ENCODE measurements around the gene IL20. TPM values are rescaled to one million over a fixed set of nuclear protein-coding genes. Genes with fewer than 3 reads are reported as not detected.

The IL20 gene
- total and polyA plus RNA-seq, 10 of the 15 experiments (the other 5 are each of a cell fraction or from before 2014, with no cell fraction given), result 0.08 to 0.13 TPM; not detected in 8

- intact Hi-C loops (cut with micrococcal nuclease; ENCODE audit: unreplicated experiment), result no loop called here
- FAIRE-seq, result no peak
- H3K4me3 ChIP-seq, result no peak overlapping the region
These were observed 39.2 kb downstream of the IL20 start for GRCh38 chr1:206904423-206905142.

GRCh38 chr1:206905295-206906164 lies 40.1 kb downstream of the IL20 start:
- Histone ChIP-seq H3K4me1 (ENCODE audit: control insufficient read depth, insufficient read depth, low read length) (peaks cover 3% of the 10 kb centered on the region; the same call in 1 of the 2 replicates), H3K9me3 (replicated peaks; ENCODE audit: control insufficient read depth, insufficient read depth, low read length) (no peaks in the 10 kb centered on the region), H3K9ac (ENCODE audit: control insufficient read depth, insufficient read depth, low read length) (no peak overlapping the region), H3K36me3 (ENCODE audit: control insufficient read depth in 2 of 2, insufficient read depth in 2 of 2, low read length in 1 of 2) (peaks cover 24 to 32% of the 10 kb centered on the region in 2 experiments), H3K27ac (ENCODE audit: control insufficient read depth, insufficient read depth) (no peak overlapping the region), H2AFZ (ENCODE audit: control insufficient read depth, low read depth, low read length) (no peak overlapping the region), H3K27me3 (replicated peaks in 1 of 2; ENCODE audit: control insufficient read depth in 2 of 2, insufficient read depth in 2 of 2, low read length in 1 of 2) (no peaks in the 10 kb centered on the region), H4K20me1 (ENCODE audit: control insufficient read depth, insufficient read depth) (no peaks in the 10 kb centered on the region; the same call in 1 of the 2 replicates), H3K4me2 (ENCODE audit: control insufficient read depth, insufficient read depth) (no peak overlapping the region), H3K4me3 (no peak overlapping the region), H3K79me2 (ENCODE audit: control insufficient read depth, insufficient read depth, low read length) (0 out of 2 replicates have a peak, but pooled peaks cover 2% of the 10 kb centered on the region)
- ChIA-PET RAD21 (ENCODE audit: unreplicated experiment) (interaction anchor here (0.7 to 1.9 kb wide), 9 partner anchors 26 to 179 kb away, joined by 3 to 12 read pairs (median 3); no protein-coding TSS in a partner anchor), POLR2A (interaction anchor here (0.7 to 1.4 kb wide), 5 partner anchors 12 to 165 kb away, joined by 3 to 4 read pairs (median 3); no protein-coding TSS in a partner anchor), SMC1A (ENCODE audit: uncharacterized antibody, unreplicated experiment) (interaction anchor here (0.5 to 2.5 kb wide), 19 partner anchors 14 to 364 kb away, joined by 3 to 10 read pairs (median 4); partner anchors contain the start of genes DYRK3, FCMR and IL20), CTCF (interaction anchor here (0.8 to 5.9 kb wide), 27 partner anchors 9 to 275 kb away, joined by 3 to 59 read pairs (median 4); partner anchors contain the start of genes FCMR, IL20 and IL24)
- TF ChIP-seq CBX3 (IDR thresholded peaks at IDR 0.05; ENCODE audit: borderline replicate concordance, low read depth) (no peak), SRF (IDR thresholded peaks at IDR 0.05; ENCODE audit: low read depth in 2 of 2, low read length in 2 of 2) (peak; percentile 61 to 91), PKNOX1 (IDR thresholded peaks at IDR 0.05) (0 out of 2 replicates have a peak, but pooled peaks have one; percentile 7), HDAC2 (IDR thresholded peaks at IDR 0.05) (no peak), POU2F2 (IDR thresholded peaks at IDR 0.05; ENCODE audit: borderline replicate concordance, low read depth, low read length) (peak; percentile 48; the same call in 1 of the 3 replicates), MEF2B (IDR thresholded peaks at IDR 0.05; ENCODE audit: partially characterized antibody, poor library complexity, severe bottlenecking) (peak; percentile 77), NR2C1 (IDR thresholded peaks at IDR 0.05) (no peak), MYC (IDR thresholded peaks at IDR 0.05; ENCODE audit: insufficient read depth, insufficient read length, insufficient replicate concordance, low read length, severe bottlenecking) (no peak), MTA2 (IDR thresholded peaks at IDR 0.05; ENCODE audit: low read depth) (no peak), FOS (IDR thresholded peaks at IDR 0.05; ENCODE audit: borderline replicate concordance, extremely low read depth, insufficient read length) (no peak)
- no TSS peak for BruUV-seq (replicated peaks)
- DNase-seq (ENCODE audit: low read depth, low spot score), result no peak
- in situ Hi-C loops (cut with MboI) (no loop called here), intact Hi-C loops (cut with micrococcal nuclease; ENCODE audit: unreplicated experiment) (no loop called here)
- peak; percentile 80 for ATAC-seq
- WGBS (ENCODE audit: insufficient coverage, insufficient replicate concordance, low lambda C conversion rate, missing lambda C conversion rate), result 0% methylated on average over 4 of the region's 4 CpGs
- FAIRE-seq, result no peak

More at GRCh38 chr1:206904423-206905142, 39.2 kb downstream of the IL20 start:
- CTCF ChIA-PET, result interaction anchor here (1.3 to 5.9 kb wide), 5 partner anchors 8 to 76 kb away, joined by 3 to 59 read pairs (median 3); partner anchors contain the start of genes IL20 and IL24
- Histone ChIP-seq H3K9me3 (replicated peaks; ENCODE audit: control insufficient read depth, insufficient read depth, low read length) (no peaks in the 10 kb centered on the region), H3K27me3 (replicated peaks in 1 of 2; ENCODE audit: control insufficient read depth in 2 of 2, insufficient read depth in 2 of 2, low read length in 1 of 2) (no peaks in the 10 kb centered on the region), H2AFZ (ENCODE audit: control insufficient read depth, low read depth, low read length) (no peak overlapping the region), H3K36me3 (ENCODE audit: control insufficient read depth in 2 of 2, insufficient read depth in 2 of 2, low read length in 1 of 2) (peaks cover 18 to 32% of the 10 kb centered on the region in 2 experiments), H3K79me2 (ENCODE audit: control insufficient read depth, insufficient read depth, low read length) (no peaks in the 10 kb centered on the region), H3K4me2 (ENCODE audit: control insufficient read depth, insufficient read depth) (no peak overlapping the region), H3K9ac (ENCODE audit: control insufficient read depth, insufficient read depth, low read length) (no peak overlapping the region), H4K20me1 (ENCODE audit: control insufficient read depth, insufficient read depth) (no peaks in the 10 kb centered on the region; the same call in 1 of the 2 replicates), H3K4me1 (ENCODE audit: control insufficient read depth, insufficient read depth, low read length) (no peaks in the 10 kb centered on the region; the same call in 1 of the 2 replicates), H3K27ac (ENCODE audit: control insufficient read depth, insufficient read depth) (no peak overlapping the region)
- BruUV-seq (replicated peaks), result no TSS peak
- SMC1A ChIA-PET (ENCODE audit: uncharacterized antibody, unreplicated experiment), result interaction anchor here (1.0 to 2.5 kb wide), 6 partner anchors 27 to 109 kb away, joined by 3 to 9 read pairs (median 5); partner anchors contain the start of gene IL20
- RAD21 ChIA-PET (ENCODE audit: unreplicated experiment), result interaction anchor here (0.7 to 1.2 kb wide), 4 partner anchors 31 to 178 kb away, joined by 3 to 4 read pairs (median 3); no protein-coding TSS in a partner anchor
- POLR2A ChIA-PET, result interaction anchor here (1.4 kb wide), 1 partner anchor 13 kb away, joined by 3 read pairs; no protein-coding TSS in a partner anchor
- DNase-seq (ENCODE audit: low read depth, low spot score) (no peak), ATAC-seq (no peak)
- 87% methylated on average over 10 of the region's 10 CpGs for WGBS (ENCODE audit: insufficient coverage, insufficient replicate concordance, low lambda C conversion rate, missing lambda C conversion rate)
- in situ Hi-C loops (cut with MboI), result no loop called here
- 0 out of 2 replicates have a peak, but pooled peaks have one; percentile 1 for TF ChIP-seq RUNX3 (IDR thresholded peaks at IDR 0.05; ENCODE audit: low read length)
- TF ChIP-seq SREBF1 (IDR thresholded peaks at IDR 0.05; ENCODE audit: low read length), result no peak

All from GM12878 (cell line).